CD4-positive, alpha-beta T cell treated with Interleukin-15 for 1 hour (primary cell): ENCODE data around the gene SMG6.
"Not testable (repeated sequence)": the region's sequence is repeated elsewhere in the genome, so short reads cannot be mapped to it uniquely, and the experiment has no call there.

Experiments
- DNase-seq: peaks from one replicate; pipeline ENCODE4 v3.0.0-alpha.2; 2020

Gene SMG6

GRCh38 chr17:2302778-2303203, 794 bp downstream of the SMG6 start:
- DNase-seq = no peak

GRCh38 chr17:2299756-2300155, 3.8 kb downstream of the SMG6 start:
- DNase-seq = no peak

- no peak for DNase-seq
Measured at GRCh38 chr17:2299136-2299535, 4.4 kb downstream of the SMG6 start.

GRCh38 chr17:2297023-2297422, 6.6 kb downstream of the SMG6 start:
- no peak for DNase-seq

- no peak for DNase-seq
Measured at GRCh38 chr17:2295575-2295974, 8.0 kb downstream of the SMG6 start.

GRCh38 chr17:2292100-2292499, 11.5 kb downstream of the SMG6 start:
- no peak for DNase-seq

GRCh38 chr17:2289878-2290478, 13.6 kb downstream of the SMG6 start:
- no peak for DNase-seq

GRCh38 chr17:2283302-2283701, 20.3 kb downstream of the SMG6 start:
- DNase-seq = no peak

- no peak for DNase-seq
Measured at GRCh38 chr17:2282297-2282873, 21.2 kb downstream of the SMG6 start.

- no peak for DNase-seq
Measured at GRCh38 chr17:2279707-2280106, 23.9 kb downstream of the SMG6 start.

GRCh38 chr17:2277429-2278170, 26.0 kb downstream of the SMG6 start:
- no peak for DNase-seq

- no peak for DNase-seq
Measured at GRCh38 chr17:2275722-2276121, 27.9 kb downstream of the SMG6 start.

GRCh38 chr17:2274414-2274813, 29.2 kb downstream of the SMG6 start:
- no peak for DNase-seq

GRCh38 chr17:2271985-2272702, 31.4 kb downstream of the SMG6 start:
- DNase-seq = no peak

GRCh38 chr17:2267354-2267753, 36.2 kb downstream of the SMG6 start:
- DNase-seq = no peak

- no peak for DNase-seq
Measured at GRCh38 chr17:2266865-2267228, 36.7 kb downstream of the SMG6 start.

GRCh38 chr17:2266045-2266864, 37.3 kb downstream of the SMG6 start:
- peak; percentile 82 for DNase-seq

GRCh38 chr17:2265166-2265565, 38.4 kb downstream of the SMG6 start:
- DNase-seq = not testable (repeated sequence)

GRCh38 chr17:2264067-2264860, 39.3 kb downstream of the SMG6 start:
- DNase-seq = no peak

GRCh38 chr17:2263183-2264066, 40.2 kb downstream of the SMG6 start:
- DNase-seq = no peak

- DNase-seq = no peak
Measured at GRCh38 chr17:2262135-2262587, 41.4 kb downstream of the SMG6 start.
